GM19438 (cell line): ENCODE results near the gene AFAP1.

Experiments
- ATAC-seq: cut with Tn5 transposase; IDR thresholded peaks from one replicate; pipeline ENCODE4 v1.9.1; 2021; ENCODE audit warnings: low read depth; ENCODE audit not compliant: unreplicated experiment

Gene AFAP1

DNA sequence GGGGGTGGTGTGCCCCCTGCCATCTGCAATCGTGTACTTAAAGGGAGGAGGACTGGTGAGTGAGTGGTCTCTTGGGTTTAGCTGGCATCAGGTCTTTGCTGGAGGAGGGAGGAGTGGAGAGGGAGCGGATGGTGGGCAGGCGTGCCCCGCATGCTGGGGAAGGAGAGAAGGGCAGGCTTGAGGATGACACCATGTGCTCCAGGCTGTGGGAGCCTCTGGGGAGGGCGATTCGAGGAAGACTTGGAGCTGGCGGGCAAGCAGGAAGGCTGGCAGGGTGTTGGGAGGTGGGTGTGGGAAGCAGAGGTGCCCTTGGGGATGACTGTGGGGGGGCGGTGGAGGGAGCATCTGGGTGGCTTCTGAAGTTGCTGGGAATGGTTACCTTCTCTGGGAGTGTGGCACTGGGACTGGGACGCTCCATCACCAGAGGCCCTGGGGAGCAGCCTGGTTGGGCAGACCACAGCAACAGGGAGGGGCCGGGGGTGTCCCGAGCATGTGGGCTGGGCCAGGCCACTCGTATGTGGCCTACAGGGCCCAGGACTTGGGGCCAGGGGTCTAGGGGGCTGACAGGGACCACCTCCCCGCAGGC is 30.8 kb upstream of the AFAP1 start:
- ATAC-seq: peak; percentile 11

- no peak for ATAC-seq
Observed at GRCh38 chr4:7968262-7968896, 28.7 kb upstream of the AFAP1 start.

DNA sequence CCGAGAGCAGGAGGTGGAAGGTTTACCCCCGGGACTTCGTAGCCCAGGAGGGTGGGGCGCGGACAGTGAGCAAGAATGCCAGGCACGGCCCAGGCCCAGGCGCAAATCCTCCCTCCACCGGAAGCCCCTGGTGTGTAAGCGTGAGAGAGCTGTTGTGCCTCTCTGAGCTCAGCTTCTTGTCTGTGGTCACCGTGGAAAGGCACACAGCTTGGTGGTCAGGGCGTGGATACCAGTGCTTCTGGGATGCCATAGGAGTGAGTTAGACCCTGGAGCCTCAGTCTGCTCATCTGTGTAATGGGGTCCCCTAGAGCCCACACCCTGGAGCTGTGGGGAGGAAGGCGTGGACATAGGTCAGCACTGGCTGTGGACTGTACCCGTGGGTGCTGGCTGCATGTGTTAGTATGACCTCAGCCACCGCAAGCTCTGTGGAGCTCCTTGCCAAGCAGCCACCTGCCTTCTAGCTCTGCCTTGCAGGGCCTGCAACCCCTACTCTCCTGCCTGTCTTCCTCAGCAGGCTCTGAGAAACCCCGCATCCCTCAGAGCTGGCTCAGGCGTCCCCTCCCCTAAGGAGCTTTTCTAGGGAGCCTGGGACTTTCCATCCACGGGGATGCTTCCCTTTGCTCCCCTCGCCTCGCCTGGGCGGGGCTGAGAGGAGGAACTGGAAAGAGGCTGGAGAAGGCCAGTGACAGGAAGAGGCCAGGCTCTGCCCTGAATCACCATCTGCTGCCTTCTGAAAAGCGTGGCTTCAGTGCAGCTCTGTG is 28.0 kb upstream of the AFAP1 start:
- ATAC-seq: no peak

- ATAC-seq: no peak
Observed at GRCh38 chr4:7967063-7967440, 27.4 kb upstream of the AFAP1 start.

- ATAC-seq: no peak
Observed at GRCh38 chr4:7966281-7967062, 26.8 kb upstream of the AFAP1 start.

GRCh38 chr4:7964890-7965662 is 25.4 kb upstream of the AFAP1 start:
- ATAC-seq: no peak

- ATAC-seq: no peak
Observed at GRCh38 chr4:7964459-7964858, 24.8 kb upstream of the AFAP1 start.

GRCh38 chr4:7963691-7964090 is 24.0 kb upstream of the AFAP1 start:
- no peak for ATAC-seq

GRCh38 chr4:7962609-7963508 is 23.2 kb upstream of the AFAP1 start:
- ATAC-seq: no peak

DNA sequence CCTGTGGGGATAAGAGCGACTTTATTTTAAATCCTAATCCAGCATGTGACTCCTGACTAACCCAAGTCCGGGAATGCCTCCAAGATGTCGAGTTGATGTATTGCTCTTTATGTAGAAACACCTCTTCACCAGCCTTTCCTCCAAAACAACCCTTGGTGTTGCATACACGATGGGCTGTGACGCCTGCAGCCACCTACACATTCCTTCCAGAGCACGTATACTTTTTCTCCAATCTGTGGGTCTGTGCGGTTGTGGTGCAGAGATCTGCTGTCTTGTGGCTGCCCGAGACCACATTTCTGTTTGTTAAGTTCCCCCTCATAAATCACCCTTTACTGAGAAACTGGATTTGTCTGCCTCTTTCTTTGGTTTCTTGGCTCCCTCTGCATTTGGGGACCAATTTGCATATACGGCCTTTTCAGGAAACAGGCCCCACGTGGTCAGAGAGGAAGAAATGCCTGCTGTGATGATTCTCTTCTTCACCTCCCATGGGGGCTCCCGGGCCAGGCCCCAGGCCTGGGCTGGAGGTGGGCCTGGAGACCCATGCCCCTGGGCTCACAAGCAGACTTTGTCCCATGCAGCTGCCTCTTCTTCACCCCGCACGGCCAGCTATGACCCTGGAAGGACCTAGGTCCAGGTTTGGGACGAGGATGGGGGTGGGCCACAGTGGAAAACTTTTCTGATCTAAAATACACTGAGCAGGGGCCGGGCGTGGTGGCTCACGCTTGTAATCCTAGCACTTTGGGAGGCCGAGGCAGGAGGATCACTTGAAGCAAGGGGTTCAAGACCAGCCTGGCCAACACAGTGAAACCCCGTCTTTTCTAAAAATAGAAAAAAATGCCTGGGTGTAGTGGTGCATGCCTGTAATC is 21.4 kb upstream of the AFAP1 start:
- ATAC-seq: peak; percentile 73

DNA sequence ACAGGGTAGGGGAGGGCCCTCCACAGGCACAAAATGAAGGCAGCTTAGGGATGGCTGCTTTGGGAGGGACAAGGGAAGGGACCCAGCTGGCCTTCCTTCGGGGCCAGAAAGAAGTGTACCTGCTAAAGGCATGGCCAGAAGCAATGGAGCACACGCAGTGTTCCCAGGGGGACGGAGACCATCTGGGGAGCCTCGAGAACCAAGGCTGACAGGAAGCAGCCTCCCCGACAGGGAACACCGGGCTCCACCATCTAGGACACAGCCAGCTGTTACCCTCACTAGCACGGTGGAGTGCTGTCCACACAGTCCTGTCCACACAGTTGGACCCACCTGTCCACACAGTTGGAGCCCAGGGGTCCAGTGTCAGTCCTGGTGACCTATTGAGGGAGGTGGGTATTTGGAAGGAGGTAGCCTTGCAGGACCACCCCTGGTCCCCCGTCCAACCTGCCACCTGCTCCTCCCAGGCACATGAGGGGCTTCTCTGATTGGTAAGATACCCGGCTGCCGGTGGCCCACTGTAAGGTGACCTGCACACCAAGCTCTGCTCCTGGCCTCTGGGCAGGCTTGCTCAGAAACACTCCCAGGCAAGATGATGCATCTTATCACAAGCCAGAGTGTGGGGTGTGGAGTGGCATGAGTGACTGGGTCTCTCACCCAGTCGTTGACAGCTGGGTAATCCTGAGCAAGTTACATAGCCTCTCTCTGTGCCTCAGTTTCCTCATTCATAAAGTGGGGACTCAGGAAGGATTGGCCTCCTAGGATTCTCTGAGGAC is 20.5 kb upstream of the AFAP1 start:
- no peak for ATAC-seq

DNA sequence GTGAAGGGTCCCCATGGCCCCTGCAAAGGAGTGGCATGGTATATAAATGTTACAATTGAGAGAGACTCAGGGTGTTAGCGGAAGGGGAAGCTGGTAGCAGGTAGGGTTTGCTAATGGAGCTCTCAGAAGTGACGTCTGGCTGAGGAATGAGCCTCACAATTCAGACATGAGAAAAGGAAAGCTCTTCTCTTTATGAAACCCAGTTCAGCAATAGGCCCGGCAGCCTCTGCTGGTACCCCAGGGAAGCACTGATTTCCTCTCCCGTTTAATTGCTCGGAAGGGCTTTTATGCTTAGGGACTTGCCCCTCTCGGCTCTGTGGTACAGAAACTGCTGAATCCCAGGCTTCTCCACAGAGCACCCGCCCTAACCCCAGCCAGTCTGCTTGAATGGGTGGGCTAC is 19.4 kb upstream of the AFAP1 start:
- ATAC-seq: no peak

DNA sequence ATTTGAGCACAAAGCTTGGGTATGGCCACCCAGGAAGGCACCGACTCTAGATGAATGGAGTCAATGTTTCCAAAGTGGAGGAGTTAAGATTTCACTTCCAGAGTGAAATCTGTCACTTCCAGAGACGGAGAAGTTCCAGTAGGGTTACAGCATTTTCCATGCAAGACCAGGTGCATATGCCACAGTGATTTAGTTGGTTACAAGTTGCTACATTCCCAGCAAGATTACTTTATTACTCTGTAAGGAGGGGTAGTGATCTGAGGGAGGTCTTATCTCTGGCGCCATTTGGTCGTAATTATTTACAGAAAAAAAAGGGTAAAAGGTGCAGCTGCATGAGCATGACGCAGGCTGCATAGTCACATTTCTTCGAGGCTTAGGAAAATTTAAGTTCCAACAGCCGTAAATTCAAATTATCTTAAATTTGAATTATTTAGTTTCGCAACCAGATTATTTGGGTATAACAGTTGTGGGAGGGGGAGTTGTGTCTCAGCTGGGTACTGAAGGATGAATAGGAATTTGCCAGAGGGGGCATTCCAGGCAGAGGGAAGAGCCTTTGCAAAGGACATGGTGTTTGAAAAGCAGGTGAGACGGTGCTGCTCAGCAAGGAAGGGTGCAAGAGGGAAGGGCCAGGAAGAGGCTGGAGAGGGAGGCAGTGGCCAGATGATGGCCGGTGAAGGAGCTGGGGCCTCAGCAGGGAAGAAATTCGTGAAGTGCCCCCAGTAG is 17.4 kb upstream of the AFAP1 start:
- no peak for ATAC-seq

DNA sequence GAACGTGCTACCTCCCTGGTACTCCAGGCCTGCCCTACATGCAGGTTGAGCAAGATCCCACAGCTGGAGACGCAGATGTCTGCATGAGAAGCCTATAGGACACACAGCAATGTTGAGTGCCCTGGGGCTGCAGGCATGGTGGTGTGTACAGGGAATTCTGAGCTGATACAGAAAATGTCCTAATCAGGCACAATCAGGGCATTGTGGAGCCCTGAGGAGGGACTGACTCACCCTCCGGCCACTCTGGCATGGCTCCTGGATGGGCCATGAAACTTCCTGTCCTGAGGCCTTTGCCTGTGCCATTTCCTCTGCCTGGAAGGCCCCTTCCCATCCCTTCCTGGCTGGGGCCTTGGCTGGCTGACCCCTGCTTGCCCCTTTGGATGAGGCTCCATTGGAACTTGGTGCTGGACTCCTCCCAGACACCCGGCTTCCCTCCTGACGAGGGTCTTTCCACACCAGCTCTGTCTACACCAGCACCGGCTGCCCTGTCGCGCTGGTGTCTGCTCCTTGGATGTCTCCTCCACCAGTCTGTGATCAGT is 16.7 kb upstream of the AFAP1 start:
- ATAC-seq: no peak

- no peak for ATAC-seq
Observed at GRCh38 chr4:7955393-7955792, 15.7 kb upstream of the AFAP1 start.

DNA sequence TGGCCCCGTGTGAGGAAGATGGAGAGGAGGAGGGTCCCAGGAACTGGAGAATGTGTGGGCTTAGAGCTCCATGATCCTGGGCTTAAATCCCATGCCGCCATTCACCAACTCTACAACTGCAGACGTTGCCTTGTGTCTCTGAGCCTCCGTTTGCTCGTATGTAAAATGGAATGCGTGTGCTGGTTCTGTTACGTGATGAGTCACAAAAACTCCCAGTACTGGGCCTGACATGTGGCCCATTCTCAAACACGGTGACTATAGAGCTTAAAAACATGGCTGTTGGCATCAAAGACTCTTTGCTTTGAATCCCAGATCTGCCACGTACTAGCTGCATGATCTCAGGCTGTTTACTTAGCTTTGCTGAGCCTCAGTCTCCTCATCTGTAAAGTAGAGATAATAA is 13.0 kb upstream of the AFAP1 start:
- no peak for ATAC-seq
